IMR-90 (cell line): Measurements from ENCODE around the gene C1orf56. TPM values are rescaled to one million over a fixed set of nuclear protein-coding genes. Genes with fewer than 3 reads are reported as not detected.

Source experiments
- ATAC-seq: fragments of 200-7000 bp; cut with Tn5 transposase; 2 replicates; pipeline ENCODE4 v1.9.1; 2020; ENCODE audit warnings: low read depth, mild to moderate bottlenecking, moderate library complexity
- BruUV-seq: library from RNA; stranded (reverse); fragments of 400-500 nt; replicated peaks from 2 replicates; lab custom pipeline; 2021; lab: Mats Ljungman, UMichigan
- CTCF ChIA-PET: fragments of 300-600 bp; formaldehyde crosslinking; extraction: SDS; loops from one replicate; lab custom pipeline; 2021; ENCODE audit warnings: antibody characterized with exemption; lab: Yijun Ruan, JAX
- POLR2A ChIA-PET: fragments of 300-600 bp; sonication (Branson Sonifier 250); formaldehyde crosslinking; loops from one replicate; lab custom pipeline; 2022; ENCODE audit warnings: antibody characterized with exemption; ENCODE audit not compliant: unreplicated experiment; lab: Charles Lee
- DNase-seq: peaks from one replicate; pipeline ENCODE4 v3.0.0; 2013
- H2AFZ ChIP-seq: replicated peaks from 2 replicates; pipeline ENCODE3; 2013; ENCODE audit warnings: low read length, mild to moderate bottlenecking; ENCODE audit not compliant: poor library complexity
- H2AK5ac ChIP-seq: 2 replicates; pipeline ENCODE4 v1.6.1; 2013; ENCODE audit warnings: low read depth, low read length, inconsistent platforms
- H2AK9ac ChIP-seq: replicated peaks from 2 replicates; pipeline ENCODE3; 2013; ENCODE audit warnings: mild to moderate bottlenecking, low read depth, low read length, moderate library complexity; ENCODE audit not compliant: poor library complexity
- H2BK120ac ChIP-seq: 2 replicates; pipeline ENCODE4 v1.6.1; 2013; ENCODE audit warnings: low read depth, low read length, inconsistent platforms
- H2BK15ac ChIP-seq: 3 replicates; pipeline ENCODE4 v1.6.1; 2013; ENCODE audit warnings: low read depth, low read length, inconsistent platforms
- H2BK20ac ChIP-seq: 2 replicates; pipeline ENCODE4 v1.6.1; 2013; ENCODE audit warnings: low read depth, mild to moderate bottlenecking, inconsistent platforms, low read length, moderate library complexity
- H2BK5ac ChIP-seq: 2 replicates; pipeline ENCODE4 v1.6.1; 2013; ENCODE audit warnings: mild to moderate bottlenecking, low read depth, low read length, inconsistent platforms; ENCODE audit not compliant: poor library complexity, severe bottlenecking
- H3K14ac ChIP-seq: replicated peaks from 2 replicates; pipeline ENCODE4 v1.6.1; 2013; ENCODE audit warnings: low read depth, low read length, inconsistent platforms
- H3K18ac ChIP-seq: 2 replicates; pipeline ENCODE4 v1.6.1; 2013; ENCODE audit warnings: low read depth, low read length, control low read depth
- H3K23ac ChIP-seq: 2 replicates; pipeline ENCODE4 v1.6.1; 2013; ENCODE audit warnings: low read depth, low read length, inconsistent platforms
- H3K27ac ChIP-seq: 2 replicates; pipeline ENCODE4 v1.5.1; 2013; ENCODE audit warnings: mild to moderate bottlenecking, control low read depth, low read length; ENCODE audit not compliant: insufficient read depth
- H3K27me3 ChIP-seq: 2 replicates; pipeline ENCODE4 v1.6.1; 2013; ENCODE audit warnings: low read length; ENCODE audit not compliant: control insufficient read depth, insufficient read depth
- H3K36me3 ChIP-seq: 2 replicates; pipeline ENCODE4 v1.6.1; 2013; ENCODE audit warnings: low read length, mixed read lengths; ENCODE audit not compliant: control insufficient read depth, insufficient read depth
- H3K4ac ChIP-seq: 2 replicates; pipeline ENCODE4 v1.6.1; 2013; ENCODE audit warnings: low read depth, low read length, inconsistent platforms
- H3K4me1 ChIP-seq: 2 replicates; pipeline ENCODE4 v1.6.1; 2013; ENCODE audit warnings: low read length, mixed read lengths; ENCODE audit not compliant: control insufficient read depth, insufficient read depth
- H3K4me2 ChIP-seq: 2 replicates; pipeline ENCODE4 v1.6.1; 2013; ENCODE audit warnings: low read depth, mild to moderate bottlenecking, control low read depth, low read length, moderate library complexity
- H3K4me3 ChIP-seq: 2 replicates; pipeline ENCODE4 v1.5.1; 2013; ENCODE audit warnings: low read depth, mild to moderate bottlenecking, control low read depth, low read length, moderate library complexity; ENCODE audit not compliant: insufficient read depth
- H3K56ac ChIP-seq: 2 replicates; pipeline ENCODE4 v1.6.1; 2013; ENCODE audit warnings: low read length, inconsistent platforms; ENCODE audit not compliant: insufficient read depth; ENCODE audit errors: extremely low read depth
- H3K79me1 ChIP-seq, 2 experiments: 2 replicates each; pipeline ENCODE4 v1.6.1; 2013; ENCODE audit warnings: low read length in 2 of 2, inconsistent platforms in 1 of 2, low read depth in 1 of 2
- H3K9ac ChIP-seq: 2 replicates; pipeline ENCODE4 v1.6.1; 2013; ENCODE audit warnings: low read depth, low read length, control low read depth
- H3K9me1 ChIP-seq: 2 replicates; pipeline ENCODE4 v1.6.1; 2013; ENCODE audit warnings: low read length, inconsistent platforms; ENCODE audit not compliant: insufficient read depth
- H3K9me3 ChIP-seq: 2 replicates; pipeline ENCODE4 v1.6.1; 2013; ENCODE audit warnings: low read length; ENCODE audit not compliant: control insufficient read depth, insufficient read depth
- H4K20me1 ChIP-seq: 2 replicates; pipeline ENCODE4 v1.6.1; 2013; ENCODE audit warnings: low read length, inconsistent platforms; ENCODE audit not compliant: insufficient read depth
- H4K5ac ChIP-seq: 2 replicates; pipeline ENCODE4 v1.6.1; 2013; ENCODE audit warnings: mild to moderate bottlenecking, low read depth, low read length, control low read depth
- H4K8ac ChIP-seq, 2 experiments: 2 replicates each; pipeline ENCODE4 v1.6.1; 2013; ENCODE audit warnings: low read depth in 2 of 2, low read length in 2 of 2, control low read depth in 1 of 2, inconsistent platforms in 1 of 2
- H4K91ac ChIP-seq: 2 replicates; pipeline ENCODE4 v1.6.1; 2013; ENCODE audit warnings: low read depth, low read length, inconsistent platforms; ENCODE audit not compliant: insufficient read depth
- BHLHE40 ChIP-seq: fragments of 150-350 bp; IDR thresholded peaks from 2 replicates; pipeline ENCODE4 v1.6.1; 2016; ENCODE audit warnings: mild to moderate bottlenecking, low read depth, low read length
- CEBPB ChIP-seq: IDR thresholded peaks from 2 replicates; pipeline ENCODE4 v1.6.1; 2012; ENCODE audit warnings: low read depth, low read length, improper control_type of control experiment
- CHD1 ChIP-seq: IDR thresholded peaks from 2 replicates; pipeline ENCODE4 v1.6.1; 2012; ENCODE audit warnings: low read depth, low read length, improper control_type of control experiment
- CTCF ChIP-seq: conservative IDR thresholded peaks from 2 replicates; pipeline ENCODE4 v1.5.1; 2012; ENCODE audit warnings: mild to moderate bottlenecking, low read depth, low read length, improper control_type of control experiment
- FOS ChIP-seq: fragments of 150-350 bp; IDR thresholded peaks from 2 replicates; pipeline ENCODE4 v1.6.1; 2016; ENCODE audit warnings: low read depth, low read length
- MAFK ChIP-seq: IDR thresholded peaks from 2 replicates; pipeline ENCODE4 v1.6.1; 2012; ENCODE audit warnings: low read depth, low read length, improper control_type of control experiment
- MAZ ChIP-seq: IDR thresholded peaks from 2 replicates; pipeline ENCODE4 v1.6.1; 2012; ENCODE audit warnings: low read depth, mild to moderate bottlenecking, low read length, improper control_type of control experiment, moderate library complexity, borderline replicate concordance
- MXI1 ChIP-seq: IDR thresholded peaks from 2 replicates; pipeline ENCODE4 v1.6.1; 2012; ENCODE audit warnings: low read depth, mild to moderate bottlenecking, low read length, moderate library complexity, borderline replicate concordance
- NFE2L2 ChIP-seq: fragments of 150-350 bp; IDR thresholded peaks from 2 replicates; pipeline ENCODE4 v1.6.1; 2016; ENCODE audit warnings: low read depth, mild to moderate bottlenecking, low read length
- POLR2A ChIP-seq: IDR thresholded peaks from 2 replicates; pipeline ENCODE4 v1.6.1; 2012; ENCODE audit warnings: mild to moderate bottlenecking, low read depth, low read length
- RAD21 ChIP-seq: IDR thresholded peaks from 2 replicates; pipeline ENCODE4 v1.6.1; 2012; ENCODE audit warnings: low read length, improper control_type of control experiment
- RCOR1 ChIP-seq: IDR thresholded peaks from 2 replicates; pipeline ENCODE4 v1.6.1; 2012; ENCODE audit warnings: mild to moderate bottlenecking, low read length, improper control_type of control experiment; ENCODE audit not compliant: insufficient replicate concordance
- RFX5 ChIP-seq: IDR thresholded peaks from 2 replicates; pipeline ENCODE4 v1.8.0; 2012; ENCODE audit warnings: low read depth, mild to moderate bottlenecking, low read length, moderate library complexity
- SMC3 ChIP-seq: fragments of 150-350 bp; IDR thresholded peaks from 2 replicates; pipeline ENCODE4 v1.6.1; 2016; ENCODE audit warnings: low read depth, mild to moderate bottlenecking, antibody characterized with exemption, low read length, moderate library complexity
- USF2 ChIP-seq: fragments of 150-350 bp; IDR thresholded peaks from 2 replicates; pipeline ENCODE4 v1.6.1; 2017; ENCODE audit warnings: mild to moderate bottlenecking, antibody characterized with exemption, low read length, low read depth
- WGBS, 2 experiments: methylation state at CpG; one replicate each; pipeline versions ENCODE4 v1.1.5 to v1.1.7; 2013; ENCODE audit warnings: missing lambda C conversion rate in 2 of 2; ENCODE audit not compliant: insufficient read length in 1 of 2; ENCODE audit errors: extremely low coverage in 2 of 2; 5-methylcytosine and 5-hydroxymethylcytosine counted together
- dilution Hi-C: fragments of 300-500 bp; cut with HindIII; formaldehyde crosslinking; loops from one replicate; pipeline ENCODE4 v1.14.3; 2018; ENCODE audit warnings: low sequenced_read_pairs; ENCODE audit not compliant: unreplicated experiment
- in situ Hi-C: fragments of 300-500 bp; cut with MboI; formaldehyde crosslinking; loops from 3 replicates; pipeline ENCODE4 v1.14.3; 2019; ENCODE audit warnings: low sequenced_read_pairs, inconsistent platforms, mixed read lengths
- intact Hi-C: fragments of 100-400 bp; cut with micrococcal nuclease; formaldehyde crosslinking; loops from 2 replicates; pipeline ENCODE4 v1.10.0; 2022
- polyA plus RNA-seq, 3 experiments: library from polyadenylated mRNA; depleted of rRNA; stranded (reverse); fragments of >200 nt; gene quantifications; 2 replicates each; pipeline ENCODE4 v1.2.3, GENCODE V29; 2012; ENCODE audit warnings: low replicate concordance in 1 of 3
- total RNA-seq: library from RNA; depleted of rRNA; stranded (reverse); fragments of >200 nt; gene quantifications from 2 replicates; pipeline ENCODE4 v1.2.3, GENCODE V29; 2012

The C1orf56 gene
- total and polyA plus RNA-seq, 2 of the 4 experiments (the other 2 are of a cell fraction): 0.54 to 1.2 TPM

GRCh38 chr1:151069103-151069486 is 21.5 kb downstream of the C1orf56 start:
- POLR2A ChIA-PET: no interaction called here
- TF ChIP-seq SMC3: no peak
- no peak for TF ChIP-seq MXI1
- no peak for TF ChIP-seq MAFK
- no peak for TF ChIP-seq BHLHE40
- no peak for TF ChIP-seq CHD1
- no peak for TF ChIP-seq NFE2L2
- no peak for TF ChIP-seq POLR2A
- no peak for TF ChIP-seq RFX5
- no peak for TF ChIP-seq RCOR1
- no peak for TF ChIP-seq RAD21
- no peak for TF ChIP-seq MAZ
- TF ChIP-seq USF2: no peak
- TF ChIP-seq FOS: no peak
- TF ChIP-seq CEBPB: no peak
- no peak for TF ChIP-seq CTCF
- H2AK9ac ChIP-seq: no peak overlapping the region
- no peaks in the 10 kb centered on the region for H3K4me1 ChIP-seq
- H3K9ac ChIP-seq: no peak overlapping the region
- no peak overlapping the region for H2AFZ ChIP-seq
- H4K20me1 ChIP-seq: no peaks in the 10 kb centered on the region
- CTCF ChIA-PET: no interaction called here
- no peaks in the 10 kb centered on the region; the same call in 1 of the 2 replicates for H3K9me1 ChIP-seq
- in situ Hi-C loops: no loop called here
- no peak overlapping the region for H3K4me2 ChIP-seq
- H2BK15ac ChIP-seq: no peak overlapping the region
- H3K4me3 ChIP-seq: no peak overlapping the region
- H3K9me3 ChIP-seq: no peaks in the 10 kb centered on the region
- peaks cover 7% of the 10 kb centered on the region; the same call in 1 of the 2 replicates for H3K36me3 ChIP-seq
- H3K4ac ChIP-seq: no peak overlapping the region
- H3K14ac ChIP-seq: no peak overlapping the region
- ATAC-seq (no peak), DNase-seq (no peak)
- no peak overlapping the region for H4K8ac ChIP-seq
- H3K23ac ChIP-seq: no peak overlapping the region
- H2AK5ac ChIP-seq: no peak overlapping the region
- no TSS peak for BruUV-seq
- H3K18ac ChIP-seq: no peak overlapping the region
- H3K79me1 ChIP-seq: peaks cover 18 to 54% of the 10 kb centered on the region in 2 experiments
- no peaks in the 10 kb centered on the region for H3K27me3 ChIP-seq
- no peak overlapping the region for H2BK20ac ChIP-seq
- H4K91ac ChIP-seq: no peak overlapping the region
- no peak overlapping the region for H3K56ac ChIP-seq
- dilution Hi-C loops: no loop called here
- H2BK5ac ChIP-seq: no peak overlapping the region
- intact Hi-C loops: no loop called here
- no CpG with 5 or more reads among the region's 5 CpGs for WGBS, 2 experiments
- no peak overlapping the region for H2BK120ac ChIP-seq
- no peak overlapping the region for H3K27ac ChIP-seq
- no peak overlapping the region for H4K5ac ChIP-seq
